DMS53 treated with DMSO at 0.1 percent for 48 hours (cell line): ENCODE measurements around the gene AUTS2.
"Not testable (repeated sequence)": the region's sequence is repeated elsewhere in the genome, so short reads cannot be mapped to it uniquely, and the experiment has no call there.

Experiments
- DNase-seq: peaks from one replicate; lab custom pipeline; 2025; ENCODE audit not compliant: unreplicated experiment; lab: John Stamatoyannopoulos, UW

AUTS2 gene

GRCh38 chr7:70799841-70800405 lies 1201.6 kb downstream of the AUTS2 start:
- DNase-seq: no peak

GRCh38 chr7:70805360-70805759 lies 1207.1 kb downstream of the AUTS2 start:
- no peak for DNase-seq

GRCh38 chr7:70807650-70808049 lies 1209.4 kb downstream of the AUTS2 start:
- no peak for DNase-seq

DNA sequence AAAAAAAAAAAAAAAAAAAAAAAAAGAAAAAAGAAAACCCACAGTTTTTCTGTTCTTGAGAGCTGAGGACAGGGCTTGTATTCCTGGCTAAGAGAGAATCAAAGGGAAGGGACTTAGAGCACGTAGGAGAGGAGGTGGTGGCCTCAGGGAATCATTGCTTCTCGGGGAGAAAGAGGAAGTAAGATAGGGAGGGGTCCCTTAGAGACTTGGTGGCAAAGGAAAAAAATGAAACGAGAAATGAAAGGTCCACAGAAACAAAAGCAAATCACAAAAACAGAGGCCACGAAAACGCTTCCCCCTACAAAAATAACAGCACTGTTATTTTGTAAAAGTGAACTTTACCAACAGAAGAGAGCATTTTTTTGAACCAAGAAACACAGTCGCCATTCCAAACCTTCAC lies 1210.6 kb downstream of the AUTS2 start:
- DNase-seq: no peak

DNA sequence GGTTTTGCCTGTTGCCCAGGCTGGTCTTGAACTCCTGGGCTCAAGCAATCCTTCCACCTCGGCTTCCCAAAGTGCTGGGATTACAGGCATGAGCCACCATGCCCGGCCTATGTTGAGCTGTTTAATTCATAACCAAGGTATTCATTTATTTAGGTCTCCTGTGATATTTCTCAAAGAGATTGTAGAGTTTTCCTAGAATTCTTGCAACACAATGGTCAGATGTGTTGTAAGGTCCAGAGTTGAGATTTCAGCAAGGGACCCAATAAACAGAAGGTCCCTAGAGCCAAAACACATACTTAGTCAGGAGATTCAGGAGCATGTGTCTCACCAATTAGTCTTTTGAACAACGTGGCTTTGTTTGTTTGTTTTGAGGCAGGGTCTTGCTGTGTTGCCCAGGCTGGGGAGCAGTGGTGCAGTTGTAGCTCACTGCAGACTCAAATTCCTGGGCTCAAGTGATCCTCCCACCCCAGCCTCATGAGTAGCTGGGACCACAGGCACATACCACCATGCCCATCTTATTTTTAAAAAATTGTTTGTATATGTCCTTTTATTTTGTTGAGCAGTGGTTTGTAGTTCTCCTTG lies 1212.4 kb downstream of the AUTS2 start:
- DNase-seq: no peak

DNA sequence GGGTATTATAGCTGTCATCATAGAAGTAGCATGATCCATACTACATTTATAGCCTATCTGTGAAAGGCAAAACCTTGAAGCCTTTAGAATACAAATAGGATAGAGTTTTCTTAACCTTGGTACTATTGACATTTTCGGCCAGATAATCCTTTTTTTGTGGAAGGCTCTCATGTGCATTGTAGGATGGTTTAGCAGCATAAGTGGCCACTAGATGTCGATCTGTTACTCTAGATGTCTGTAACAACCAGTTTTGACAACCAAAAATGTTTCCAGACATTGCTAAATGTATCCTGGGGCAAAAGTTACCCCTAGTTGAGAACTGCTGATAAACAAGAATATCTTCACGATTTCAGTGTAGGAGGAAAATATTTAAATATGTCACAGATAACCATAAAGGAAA lies 1214.2 kb downstream of the AUTS2 start:
- no peak for DNase-seq

GRCh38 chr7:70822490-70822889 lies 1224.2 kb downstream of the AUTS2 start:
- DNase-seq: not testable (repeated sequence)

- peak; percentile 44 for DNase-seq
Measured at GRCh38 chr7:70829221-70830059, 1231.2 kb downstream of the AUTS2 start.

DNA sequence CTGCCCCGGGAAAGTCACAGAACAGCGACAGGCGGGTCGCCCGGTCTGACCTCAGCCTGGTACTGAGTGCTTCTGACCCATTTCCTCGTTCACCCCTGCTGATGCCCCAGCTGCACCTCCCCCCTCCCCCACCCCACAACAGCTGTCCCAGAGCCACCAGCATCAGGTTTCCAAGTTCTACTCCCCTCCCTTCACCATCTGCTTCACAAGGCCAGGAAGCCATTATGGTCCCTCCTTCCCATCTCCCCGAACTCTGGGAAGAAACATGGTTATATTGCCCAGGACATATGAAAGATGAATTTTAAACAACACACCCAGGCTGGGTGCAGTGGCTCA lies 1231.8 kb downstream of the AUTS2 start:
- no peak for DNase-seq

DNA sequence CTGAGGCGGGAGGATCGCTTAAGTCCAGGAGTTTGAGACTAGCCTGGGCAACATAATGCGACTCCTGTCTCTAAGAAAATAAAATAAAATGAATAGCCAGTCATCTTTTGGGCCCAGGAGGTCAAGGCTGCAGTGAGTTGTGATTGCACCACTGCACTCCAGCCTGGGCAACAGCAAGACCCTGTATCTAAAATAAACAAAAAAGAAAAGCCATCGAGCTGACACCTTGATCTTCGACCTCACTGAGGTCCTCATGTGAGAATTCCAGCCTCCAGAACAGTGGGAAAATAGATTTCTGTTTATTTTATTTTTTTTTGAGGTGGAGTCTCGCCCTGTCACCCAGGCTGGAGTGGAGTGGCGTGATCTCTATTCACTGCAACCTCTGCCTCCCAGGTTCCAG lies 1232.2 kb downstream of the AUTS2 start:
- no peak for DNase-seq

GRCh38 chr7:70833726-70834125 lies 1235.5 kb downstream of the AUTS2 start:
- DNase-seq: no peak

GRCh38 chr7:70834424-70834823 lies 1236.1 kb downstream of the AUTS2 start:
- DNase-seq: no peak

- DNase-seq: no peak
Measured at GRCh38 chr7:70835658-70836057, 1237.4 kb downstream of the AUTS2 start.

- no peak for DNase-seq
Measured at GRCh38 chr7:70836279-70836678, 1238.0 kb downstream of the AUTS2 start.

GRCh38 chr7:70836946-70837345 lies 1238.7 kb downstream of the AUTS2 start:
- no peak for DNase-seq

- no peak for DNase-seq
Measured at GRCh38 chr7:70837589-70837988, 1239.3 kb downstream of the AUTS2 start.

DNA sequence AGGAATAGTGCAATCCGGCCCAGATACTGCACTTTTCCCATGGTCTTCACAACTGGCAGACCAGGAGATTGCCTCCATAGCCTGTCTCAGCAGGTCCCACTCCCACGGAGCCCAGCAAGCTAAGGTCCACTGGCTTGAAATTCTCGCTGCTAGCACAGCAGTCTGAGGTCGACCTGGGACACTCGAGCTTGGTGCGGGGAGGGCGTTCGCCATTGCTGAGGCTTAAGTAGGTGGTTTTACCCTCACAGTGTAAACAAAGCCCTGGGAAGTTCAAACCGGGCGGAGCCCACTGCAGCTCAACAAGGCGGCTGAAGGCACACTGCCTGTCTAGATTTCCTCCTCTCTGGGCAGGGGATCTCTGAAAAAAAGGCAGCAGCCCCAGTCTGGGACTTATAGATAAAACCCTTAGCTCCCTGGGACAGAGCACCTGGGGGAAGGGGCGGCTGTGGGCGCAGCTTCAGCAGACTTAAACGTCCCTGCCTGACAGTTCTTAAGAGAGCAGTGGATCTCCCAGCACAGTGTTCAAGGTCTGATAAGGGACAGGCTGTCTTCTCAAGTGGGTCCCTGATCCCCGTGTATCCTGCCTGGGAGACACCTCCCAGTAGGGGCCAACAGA lies 1240.1 kb downstream of the AUTS2 start:
- DNase-seq: no peak
